GM18502 (cell line): ENCODE data around the gene RALY.
A peak's percentile ranks its signal among the peaks of the same experiment; 100 is the strongest.

Experiments used
- ATAC-seq: cut with Tn5 transposase; IDR thresholded peaks from one replicate; pipeline ENCODE4 v1.9.1; 2021; ENCODE audit warnings: mild to moderate bottlenecking; ENCODE audit not compliant: unreplicated experiment, poor library complexity

RALY gene

GRCh38 chr20:34098570-34098969 is 104.9 kb downstream of the RALY start:
- no peak for ATAC-seq

GRCh38 chr20:34099675-34100074 is 106.0 kb downstream of the RALY start:
- ATAC-seq, result no peak

GRCh38 chr20:34100576-34100975 is 106.9 kb downstream of the RALY start:
- no peak for ATAC-seq

GRCh38 chr20:34102342-34102741 is 108.6 kb downstream of the RALY start:
- ATAC-seq, result no peak

- ATAC-seq, result no peak
Measured at GRCh38 chr20:34104059-34104458, 110.3 kb downstream of the RALY start.

GRCh38 chr20:34105978-34106675 is 112.4 kb downstream of the RALY start:
- no peak for ATAC-seq

GRCh38 chr20:34108616-34109174 is 115.0 kb downstream of the RALY start:
- no peak for ATAC-seq

- ATAC-seq, result no peak
Measured at GRCh38 chr20:34109442-34109841, 115.7 kb downstream of the RALY start.

GRCh38 chr20:34110025-34110744 is 116.5 kb downstream of the RALY start:
- no peak for ATAC-seq

- no peak for ATAC-seq
Measured at GRCh38 chr20:34110745-34111641, 117.3 kb downstream of the RALY start.

GRCh38 chr20:34111702-34112599 is 118.2 kb downstream of the RALY start, which contains the start of gene EIF2S2:
TSS of gene EIF2S2 (minus strand) at chr20:34112243. CDS start at chr20:34112110, 133 bp downstream.
- ATAC-seq, result peak; percentile 93

- peak; percentile 2 for ATAC-seq
Measured at GRCh38 chr20:34112600-34113101, 118.9 kb downstream of the RALY start.

GRCh38 chr20:34114809-34115208 is 121.1 kb downstream of the RALY start:
- ATAC-seq, result no peak

GRCh38 chr20:34115232-34115631 is 121.5 kb downstream of the RALY start:
- ATAC-seq, result no peak

- no peak for ATAC-seq
Measured at GRCh38 chr20:34120213-34120612, 126.5 kb downstream of the RALY start.

- no peak for ATAC-seq
Measured at GRCh38 chr20:34122274-34122980, 128.7 kb downstream of the RALY start.

GRCh38 chr20:34123309-34123708 is 129.6 kb downstream of the RALY start:
- no peak for ATAC-seq

GRCh38 chr20:34124469-34125249 is 130.9 kb downstream of the RALY start:
- no peak for ATAC-seq
